H9 (cell line): ENCODE measurements around the gene ARHGAP9. TPM values are rescaled to one million over a fixed set of nuclear protein-coding genes. Genes with fewer than 3 reads are reported as not detected.

Experiments used
- DNase-seq: peaks from one replicate; pipeline ENCODE4 v3.0.0-alpha.2; 2017
- H2AFZ ChIP-seq: one replicate; pipeline ENCODE4 v1.6.1; 2013; ENCODE audit warnings: mild to moderate bottlenecking, low read length, control low read depth, moderate library complexity
- H2AK5ac ChIP-seq: 2 replicates; pipeline ENCODE4 v1.6.1; 2013; ENCODE audit warnings: low read length, control low read depth, mixed read lengths; ENCODE audit not compliant: insufficient read length
- H2BK120ac ChIP-seq: one replicate; pipeline ENCODE4 v1.6.1; 2013; ENCODE audit warnings: low read depth, mild to moderate bottlenecking, low read length, control low read depth, inconsistent platforms; ENCODE audit not compliant: poor library complexity, severe bottlenecking
- H2BK12ac ChIP-seq: 2 replicates; pipeline ENCODE4 v1.6.1; 2013; ENCODE audit warnings: low read length, control low read depth, mixed read lengths, low read depth; ENCODE audit not compliant: insufficient read length
- H2BK15ac ChIP-seq: 2 replicates; pipeline ENCODE4 v1.6.1; 2013; ENCODE audit warnings: low read depth, low read length, control low read depth
- H2BK20ac ChIP-seq: one replicate; pipeline ENCODE4 v1.6.1; 2013; ENCODE audit warnings: low read depth, mild to moderate bottlenecking, low read length, control low read depth, inconsistent platforms; ENCODE audit not compliant: poor library complexity, severe bottlenecking
- H2BK5ac ChIP-seq: 2 replicates; pipeline ENCODE4 v1.6.1; 2013; ENCODE audit warnings: low read length, control low read depth, mixed read lengths; ENCODE audit not compliant: insufficient read length
- H3K14ac ChIP-seq: 2 replicates; pipeline ENCODE4 v1.6.1; 2013; ENCODE audit warnings: low read length, control low read depth; ENCODE audit not compliant: insufficient read depth
- H3K18ac ChIP-seq: 2 replicates; pipeline ENCODE4 v1.6.1; 2013; ENCODE audit warnings: low read depth, mild to moderate bottlenecking, mixed read lengths, low read length, control low read depth; ENCODE audit not compliant: insufficient read length
- H3K23ac ChIP-seq: 2 replicates; pipeline ENCODE4 v1.6.1; 2013; ENCODE audit warnings: low read length, control low read depth, mixed read lengths, low read depth; ENCODE audit not compliant: insufficient read length
- H3K23me2 ChIP-seq: 2 replicates; pipeline ENCODE4 v1.6.1; 2013; ENCODE audit warnings: low read depth, mild to moderate bottlenecking, mixed read lengths, low read length, control low read depth; ENCODE audit not compliant: insufficient read length, poor library complexity, severe bottlenecking
- H3K27ac ChIP-seq: 2 replicates; pipeline ENCODE4 v1.5.1; 2013; ENCODE audit warnings: low read length, control low read depth, mixed read lengths, low read depth; ENCODE audit not compliant: insufficient read length
- H3K27me3 ChIP-seq: 2 replicates; pipeline ENCODE4 v1.6.1; 2013; ENCODE audit warnings: low read length, control low read depth, inconsistent platforms; ENCODE audit not compliant: insufficient read depth
- H3K4ac ChIP-seq: 2 replicates; pipeline ENCODE4 v1.6.1; 2013; ENCODE audit warnings: low read depth, mild to moderate bottlenecking, control low read depth, inconsistent platforms, low read length, moderate library complexity
- H3K4me1 ChIP-seq: 2 replicates; pipeline ENCODE4 v1.6.1; 2013; ENCODE audit warnings: low read length, control low read depth, inconsistent platforms; ENCODE audit not compliant: insufficient read depth
- H3K4me2 ChIP-seq: 2 replicates; pipeline ENCODE4 v1.6.1; 2013; ENCODE audit warnings: low read length, control low read depth, mixed read lengths; ENCODE audit not compliant: insufficient read length, insufficient read depth
- H3K56ac ChIP-seq: 2 replicates; pipeline ENCODE4 v1.6.1; 2013; ENCODE audit warnings: low read depth, mild to moderate bottlenecking, mixed read lengths, low read length, control low read depth; ENCODE audit not compliant: insufficient read length
- H3K79me1 ChIP-seq: 2 replicates; pipeline ENCODE4 v1.6.1; 2013; ENCODE audit warnings: low read depth, mild to moderate bottlenecking, moderate library complexity, low read length, control low read depth, inconsistent platforms; ENCODE audit not compliant: insufficient read depth, poor library complexity, severe bottlenecking
- H3K79me2 ChIP-seq: 2 replicates; pipeline ENCODE4 v1.6.1; 2013; ENCODE audit warnings: low read length, control low read depth, inconsistent platforms; ENCODE audit not compliant: insufficient read depth
- H3K9ac ChIP-seq: 2 replicates; pipeline ENCODE4 v1.6.1; 2013; ENCODE audit warnings: low read length, control low read depth, mixed read lengths; ENCODE audit not compliant: insufficient read length; ENCODE audit errors: extremely low read depth
- H3K9me3 ChIP-seq: one replicate; pipeline ENCODE4 v1.6.1; 2013; ENCODE audit warnings: low read depth, low read length, inconsistent platforms; ENCODE audit not compliant: control insufficient read depth
- H3T11ph ChIP-seq: one replicate; pipeline ENCODE4 v1.6.1; 2013; ENCODE audit warnings: mild to moderate bottlenecking, low read length, control low read depth, inconsistent platforms
- H4K20me1 ChIP-seq: one replicate; pipeline ENCODE4 v1.6.1; 2013; ENCODE audit not compliant: control insufficient read depth, insufficient read length, insufficient read depth
- H4K5ac ChIP-seq: 2 replicates; pipeline ENCODE4 v1.6.1; 2013; ENCODE audit warnings: low read depth, mild to moderate bottlenecking, mixed read lengths, low read length, control low read depth; ENCODE audit not compliant: insufficient read length
- H4K8ac ChIP-seq: replicated peaks from 2 replicates; pipeline ENCODE4 v1.6.1; 2013; ENCODE audit warnings: low read length, control low read depth, mixed read lengths, low read depth; ENCODE audit not compliant: insufficient read length
- H4K91ac ChIP-seq: 2 replicates; pipeline ENCODE4 v1.6.1; 2013; ENCODE audit warnings: low read depth, mild to moderate bottlenecking, moderate library complexity, mixed read lengths, low read length, control low read depth; ENCODE audit not compliant: insufficient read length
- H3K27ac Mint-ChIP-seq, 3 experiments: 2 replicates in 2 of 3; 3 replicates in 1 of 3; pipeline ENCODE4 v1.8.0; 2020 to 2021; ENCODE audit warnings: mixed read lengths in 3 of 3, mild to moderate bottlenecking in 1 of 3, moderate library complexity in 1 of 3
- H3K27me3 Mint-ChIP-seq: 2 replicates; pipeline ENCODE4 v1.8.0; 2021; ENCODE audit warnings: low read depth, mild to moderate bottlenecking, moderate library complexity, mixed read lengths
- H3K36me3 Mint-ChIP-seq, 3 experiments: 2 replicates in 2 of 3; 3 replicates in 1 of 3; pipeline ENCODE4 v1.8.0; 2020 to 2021; ENCODE audit warnings: low read depth in 3 of 3, mixed read lengths in 3 of 3; ENCODE audit not compliant: insufficient read depth in 1 of 3
- H3K4me1 Mint-ChIP-seq, 2 experiments: 2 replicates each; pipeline ENCODE4 v1.8.0; 2020; ENCODE audit warnings: mixed read lengths in 2 of 2
- H3K4me3 Mint-ChIP-seq, 2 experiments: 2 replicates in 1 of 2; 3 replicates in 1 of 2; pipeline ENCODE4 v1.8.0; 2020 to 2021; ENCODE audit warnings: mild to moderate bottlenecking in 2 of 2, mixed read lengths in 2 of 2, moderate library complexity in 1 of 2
- H3K9me3 Mint-ChIP-seq, 2 experiments: 2 replicates in 1 of 2; 3 replicates in 1 of 2; pipeline ENCODE4 v1.8.0; 2020; ENCODE audit warnings: mild to moderate bottlenecking in 2 of 2, mixed read lengths in 2 of 2, moderate library complexity in 1 of 2
- WGBS: extraction: QIAGEN DNeasy Blood & Tissue Kit; methylation state at CpG from one replicate; pipeline ENCODE4 v1.1.7; 2013; ENCODE audit warnings: missing lambda C conversion rate, low lambda C conversion rate, mixed read lengths; ENCODE audit not compliant: insufficient read length; ENCODE audit errors: extremely low coverage; 5-methylcytosine and 5-hydroxymethylcytosine counted together
- total RNA-seq: library from RNA; stranded (reverse); gene quantifications from 2 replicates; pipeline ENCODE4 v1.2.1, GENCODE V29; 2021
- TF ChIP-seq, protein P1 (sequence below): fragments of 200-600 bp; sonication (generic); conservative IDR thresholded peaks from 3 replicates; pipeline ENCODE4 v1.8.0; 2021; ENCODE audit warnings: antibody characterized with exemption, mild to moderate bottlenecking

ARHGAP9 gene
- total RNA-seq, 1 experiment from 2014 or later = 3.7 TPM

DNA sequence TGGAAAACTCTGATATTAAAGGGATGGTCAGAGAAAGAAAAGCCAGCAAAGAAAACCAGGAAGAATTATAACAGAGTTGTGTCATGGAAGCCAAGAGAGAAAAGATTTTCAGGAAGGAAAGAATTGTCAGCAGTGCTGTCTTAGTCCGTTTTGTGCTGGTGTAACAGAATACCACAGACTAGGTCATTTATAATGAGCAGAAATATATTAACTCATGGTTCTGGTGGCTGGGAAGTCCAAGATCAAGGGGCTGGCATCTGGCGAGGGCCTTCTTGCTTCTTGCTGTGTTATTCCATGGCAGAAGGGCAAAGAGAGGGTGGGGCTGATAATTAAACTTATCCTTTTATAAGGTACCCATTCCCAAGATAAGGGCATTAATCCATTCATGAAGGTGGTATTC, 31.0 kb downstream of the ARHGAP9 start:
- Histone ChIP-seq H2BK12ac (no peak overlapping the region), H2BK120ac (no peak overlapping the region), H3K23ac (no peak overlapping the region), H3K4me2 (no peak overlapping the region), H3K4me1 (no peaks in the 10 kb centered on the region; the same call in 1 of the 2 replicates), H3K79me2 (no peaks in the 10 kb centered on the region), H3K4ac (no peak overlapping the region), H3K27ac (no peak overlapping the region), H3K18ac (no peak overlapping the region), H4K91ac (no peak overlapping the region), H2AFZ (no peak overlapping the region), H3K9ac (no peak overlapping the region), H2BK5ac (no peak overlapping the region), H4K5ac (no peak overlapping the region), H3T11ph (no peak overlapping the region), H4K8ac (no peak overlapping the region), H2BK15ac (no peak overlapping the region), H3K14ac (no peak overlapping the region), H3K9me3 (no peaks in the 10 kb centered on the region), H2BK20ac (no peak overlapping the region), H3K56ac (no peak overlapping the region), H2AK5ac (no peak overlapping the region), H4K20me1 (no peaks in the 10 kb centered on the region), H3K23me2 (no peaks in the 10 kb centered on the region), H3K79me1 (no peaks in the 10 kb centered on the region), H3K27me3 (no peaks in the 10 kb centered on the region)
- peaks cover 12 to 19% of the 10 kb centered on the region in 2 experiments for H3K4me1 Mint-ChIP-seq
- WGBS = no CpG with 5 or more reads among the region's 2 CpGs
- TF ChIP-seq, protein P1, sequence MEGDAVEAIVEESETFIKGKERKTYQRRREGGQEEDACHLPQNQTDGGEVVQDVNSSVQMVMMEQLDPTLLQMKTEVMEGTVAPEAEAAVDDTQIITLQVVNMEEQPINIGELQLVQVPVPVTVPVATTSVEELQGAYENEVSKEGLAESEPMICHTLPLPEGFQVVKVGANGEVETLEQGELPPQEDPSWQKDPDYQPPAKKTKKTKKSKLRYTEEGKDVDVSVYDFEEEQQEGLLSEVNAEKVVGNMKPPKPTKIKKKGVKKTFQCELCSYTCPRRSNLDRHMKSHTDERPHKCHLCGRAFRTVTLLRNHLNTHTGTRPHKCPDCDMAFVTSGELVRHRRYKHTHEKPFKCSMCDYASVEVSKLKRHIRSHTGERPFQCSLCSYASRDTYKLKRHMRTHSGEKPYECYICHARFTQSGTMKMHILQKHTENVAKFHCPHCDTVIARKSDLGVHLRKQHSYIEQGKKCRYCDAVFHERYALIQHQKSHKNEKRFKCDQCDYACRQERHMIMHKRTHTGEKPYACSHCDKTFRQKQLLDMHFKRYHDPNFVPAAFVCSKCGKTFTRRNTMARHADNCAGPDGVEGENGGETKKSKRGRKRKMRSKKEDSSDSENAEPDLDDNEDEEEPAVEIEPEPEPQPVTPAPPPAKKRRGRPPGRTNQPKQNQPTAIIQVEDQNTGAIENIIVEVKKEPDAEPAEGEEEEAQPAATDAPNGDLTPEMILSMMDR = no peak
- peaks cover 0 to 2% (median 0%) of the 10 kb centered on the region in 3 experiments; a peak in 1 of 7 replicates for H3K36me3 Mint-ChIP-seq
- H3K27me3 Mint-ChIP-seq = no peaks in the 10 kb centered on the region; the same call in 1 of the 2 replicates
- no peak overlapping the region for H3K4me3 Mint-ChIP-seq
- H3K9me3 Mint-ChIP-seq = no peaks in the 10 kb centered on the region
- DNase-seq = no peak
- no peak overlapping the region for H3K27ac Mint-ChIP-seq
